GM21619 (cell line): ENCODE results near the gene KIF21A.
"Not testable (repeated sequence)": the region's sequence is repeated elsewhere in the genome, so short reads cannot be mapped to it uniquely, and the experiment has no call there.

Source experiments
- ATAC-seq: cut with Tn5 transposase; IDR thresholded peaks from one replicate; pipeline ENCODE4 v1.9.1; 2021; ENCODE audit not compliant: unreplicated experiment

KIF21A gene

GRCh38 chr12:39351153-39351552 lies 91.8 kb downstream of the KIF21A start:
- no peak for ATAC-seq

DNA sequence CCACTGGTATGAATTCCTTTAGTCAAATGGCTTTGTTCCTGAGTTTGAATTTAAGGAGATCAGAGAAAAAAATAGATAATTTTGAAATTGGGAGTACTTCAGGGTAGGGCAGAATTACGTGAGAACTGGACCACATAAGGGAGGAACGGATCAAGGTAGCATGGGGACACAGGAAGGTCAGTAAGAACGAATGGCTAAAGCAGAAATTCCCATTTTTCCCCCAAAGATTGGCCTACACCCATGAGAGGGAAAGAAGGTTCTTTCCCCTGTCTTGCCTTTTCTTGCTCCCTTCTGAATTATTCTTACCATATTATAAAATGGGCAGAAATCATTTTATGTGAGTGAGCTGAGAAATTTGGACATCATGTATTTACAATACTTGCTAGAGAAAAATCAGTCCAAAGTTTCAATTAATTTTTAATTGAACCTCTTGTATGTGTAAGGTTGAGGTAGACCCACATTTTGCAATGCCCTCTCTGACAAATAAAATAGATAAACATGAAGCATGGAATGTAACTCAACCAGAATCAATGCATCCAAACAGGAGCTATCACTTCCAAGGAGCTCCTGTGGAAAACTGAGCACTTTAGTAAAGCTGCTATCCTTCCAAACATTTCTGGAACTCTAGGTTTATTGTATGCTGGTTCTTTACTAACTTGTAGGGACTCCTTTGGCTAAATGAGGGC lies 93.8 kb downstream of the KIF21A start:
- no peak for ATAC-seq

GRCh38 chr12:39348523-39348922 lies 94.4 kb downstream of the KIF21A start:
- ATAC-seq = no peak

- no peak for ATAC-seq
Observed at GRCh38 chr12:39344926-39345325, 98.0 kb downstream of the KIF21A start.

- ATAC-seq = no peak
Observed at GRCh38 chr12:39343665-39344064, 99.3 kb downstream of the KIF21A start.

DNA sequence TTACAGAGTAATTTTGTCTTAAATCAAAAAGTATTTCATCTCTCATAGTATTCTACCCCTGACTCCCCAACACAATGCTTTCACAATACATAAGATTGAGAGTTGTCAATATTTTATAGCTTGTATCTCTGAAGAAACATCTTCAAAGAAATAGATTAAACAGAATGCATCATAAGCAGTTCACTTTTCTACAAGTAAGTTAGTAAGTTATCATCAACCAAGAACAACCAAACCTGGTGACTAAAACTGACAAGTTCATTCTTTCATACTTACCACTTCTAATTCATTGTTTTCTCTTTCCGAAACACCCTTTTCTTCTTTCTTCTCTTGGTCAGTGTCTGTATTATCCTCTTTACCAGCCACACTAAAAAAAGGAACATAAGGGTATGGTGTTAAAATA lies 101.2 kb downstream of the KIF21A start:
- ATAC-seq = no peak

DNA sequence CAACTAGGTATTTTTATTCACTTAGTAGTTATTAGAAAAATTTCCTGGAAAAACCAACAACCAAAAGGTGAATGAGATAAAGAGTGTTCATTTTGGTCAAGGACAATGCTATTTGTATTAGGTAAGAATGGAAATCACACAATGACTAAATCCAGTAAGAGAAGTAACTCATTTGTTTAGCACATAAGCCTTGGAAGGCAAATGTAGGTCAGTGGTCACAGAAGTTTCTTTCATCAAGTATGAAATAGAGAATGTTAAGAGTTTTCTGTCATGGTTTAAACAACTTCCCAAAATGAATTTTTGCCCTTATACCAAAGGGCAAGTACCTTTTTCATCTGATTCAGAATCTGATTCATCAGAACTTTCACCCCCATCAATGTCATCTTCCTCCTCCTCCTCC lies 101.7 kb downstream of the KIF21A start:
- ATAC-seq = peak; percentile 85

- no peak for ATAC-seq
Observed at GRCh38 chr12:39332661-39333175, 110.2 kb downstream of the KIF21A start.

GRCh38 chr12:39331539-39332261 lies 111.2 kb downstream of the KIF21A start:
- ATAC-seq = no peak

DNA sequence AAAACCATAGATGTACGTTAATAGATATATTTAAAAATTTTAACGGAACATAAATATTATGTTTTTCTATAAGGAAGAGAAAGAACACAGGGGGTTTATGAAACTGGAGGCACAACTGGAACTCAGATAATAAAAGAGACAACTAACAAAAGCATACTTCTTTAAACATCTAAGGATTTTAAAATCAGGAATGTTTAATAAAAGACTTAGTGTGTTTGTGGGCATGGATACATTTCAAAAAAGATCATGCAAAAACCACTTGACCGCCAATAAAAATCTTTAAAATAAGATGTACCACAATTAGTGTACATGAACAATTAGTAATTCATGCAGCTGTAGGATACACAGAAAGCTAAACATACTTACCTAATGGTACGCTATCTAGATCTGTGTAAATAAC lies 113.0 kb downstream of the KIF21A start:
- ATAC-seq = no peak

DNA sequence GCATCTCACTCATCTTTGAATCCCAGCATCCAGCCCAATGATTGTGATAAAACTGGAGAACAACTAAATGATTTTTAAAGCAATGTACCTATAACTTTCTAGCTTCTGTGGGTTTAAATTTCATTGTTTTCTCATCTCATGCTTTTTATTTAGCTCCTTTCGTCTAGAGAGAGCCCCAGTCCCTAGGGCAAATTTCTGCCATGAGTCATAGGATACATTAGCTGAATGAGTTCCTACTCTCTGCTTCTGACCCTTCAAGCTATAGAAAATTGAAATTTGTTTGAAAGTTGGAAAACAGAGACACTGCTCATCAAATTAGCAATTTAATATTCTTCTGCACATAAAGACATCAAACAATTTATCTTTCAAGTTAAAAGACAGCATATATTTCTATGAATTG lies 113.9 kb downstream of the KIF21A start:
- ATAC-seq = no peak

DNA sequence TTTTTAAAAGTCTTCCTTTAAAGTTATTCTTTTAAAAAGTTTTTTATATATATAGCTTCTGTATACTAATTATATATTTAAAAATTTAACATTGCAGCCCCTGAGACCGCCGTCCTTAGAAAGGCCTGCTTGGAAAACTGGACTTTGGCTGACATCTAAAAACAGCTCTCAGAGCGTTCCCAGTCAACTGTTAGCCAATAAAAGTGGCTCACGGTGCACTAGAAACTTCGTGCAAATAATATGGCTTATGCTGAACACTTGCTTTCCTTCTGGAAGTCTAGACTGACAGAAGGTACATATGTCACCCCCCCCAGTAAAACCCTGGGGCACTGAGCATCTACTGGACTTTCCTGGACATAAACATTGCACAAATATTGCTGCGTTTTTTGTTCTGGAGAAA lies 115.0 kb downstream of the KIF21A start:
- no peak for ATAC-seq

DNA sequence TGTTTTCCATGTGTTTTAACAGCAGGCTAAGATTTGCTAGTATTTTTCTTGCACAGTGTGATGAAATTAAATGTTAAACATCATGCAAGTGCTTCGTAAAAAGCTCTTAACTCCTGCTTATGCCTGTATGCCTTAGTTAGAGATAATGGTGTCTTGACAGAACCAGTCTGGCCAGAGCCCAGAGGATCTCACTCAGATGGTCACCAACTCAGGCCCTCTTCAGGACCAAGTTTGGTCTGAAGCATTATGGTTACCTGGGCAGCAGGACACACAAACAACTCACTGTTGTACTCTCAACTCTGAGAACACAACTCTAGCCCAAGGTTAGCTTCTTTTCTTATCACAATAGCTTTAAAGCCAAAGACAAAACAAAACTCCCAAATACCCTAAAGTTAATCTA lies 115.4 kb downstream of the KIF21A start:
- ATAC-seq = no peak

DNA sequence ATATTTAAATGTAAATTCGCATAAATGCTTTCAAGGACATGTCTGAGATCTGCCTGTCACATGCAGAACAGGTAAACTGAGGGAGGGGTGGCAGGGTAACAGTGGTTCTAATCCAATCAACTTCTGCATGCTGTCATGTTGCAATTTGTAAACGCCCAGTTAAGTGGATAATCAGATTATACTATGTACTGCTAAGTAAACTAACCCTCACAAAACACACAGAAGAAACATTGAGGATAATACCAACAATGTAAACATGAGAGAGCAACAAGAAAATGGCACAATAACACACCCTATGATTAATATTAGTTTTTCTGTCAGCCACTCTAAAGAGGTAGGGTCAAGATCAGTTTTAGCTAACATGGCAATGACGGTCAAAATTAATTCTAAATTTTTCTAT lies 123.7 kb downstream of the KIF21A start:
- ATAC-seq = no peak

DNA sequence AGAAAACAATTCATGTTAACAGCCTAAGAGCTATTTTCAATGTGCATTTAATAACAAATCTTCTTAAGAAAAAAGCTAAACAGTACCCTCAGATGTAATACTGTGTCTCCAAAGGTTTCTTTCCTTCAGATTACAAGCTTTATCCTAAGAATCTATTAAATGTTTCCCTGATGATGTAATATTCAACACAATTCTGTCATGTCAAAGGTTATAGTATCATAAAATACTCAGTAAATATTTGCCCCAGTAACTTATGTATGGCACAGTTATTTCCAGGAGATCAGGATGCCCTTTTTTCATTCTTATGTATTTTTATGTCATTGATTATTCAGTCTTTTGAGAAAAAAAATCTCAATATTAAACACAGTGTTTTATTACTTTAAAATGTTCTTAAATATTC lies 128.4 kb downstream of the KIF21A start:
- ATAC-seq = no peak

DNA sequence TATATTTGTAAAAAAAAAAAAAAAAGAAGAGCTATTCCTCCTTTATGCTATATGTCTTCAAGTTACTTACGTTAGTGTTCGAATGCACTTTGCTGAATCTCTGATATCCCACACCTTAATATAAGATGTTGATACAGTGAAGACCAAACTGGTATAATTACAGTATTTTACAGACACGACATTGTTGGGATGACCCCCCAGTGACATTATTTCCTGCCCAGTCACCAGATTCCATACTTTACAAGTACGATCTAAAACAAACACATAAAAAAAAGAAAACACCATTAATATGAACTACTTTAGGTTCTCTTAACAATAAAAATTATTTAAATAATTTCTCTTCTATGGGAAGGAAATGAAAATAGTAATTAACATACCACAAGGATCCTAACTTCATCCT lies 133.4 kb downstream of the KIF21A start:
- ATAC-seq = no peak

DNA sequence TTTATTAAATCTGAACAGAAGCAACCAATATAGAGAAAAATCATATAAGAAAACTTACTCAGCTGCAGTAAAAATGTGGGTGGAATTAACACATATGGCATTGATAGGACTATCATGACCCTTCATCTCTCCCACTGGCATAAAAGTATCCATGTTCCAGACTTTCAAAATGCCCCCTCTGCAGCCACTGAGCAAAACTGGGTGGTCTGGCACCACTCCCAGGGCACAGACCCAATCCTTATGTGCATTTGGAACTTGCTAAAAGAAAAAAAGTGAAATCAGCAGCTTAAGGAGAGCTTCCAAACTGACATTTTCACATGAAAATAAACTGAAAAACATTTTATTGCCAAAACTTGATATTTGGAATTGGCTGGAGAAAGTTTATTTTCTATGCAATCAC lies 141.5 kb downstream of the KIF21A start:
- ATAC-seq = no peak

GRCh38 chr12:39300799-39301198 lies 142.1 kb downstream of the KIF21A start:
- no peak for ATAC-seq

GRCh38 chr12:39297891-39298290 lies 145.0 kb downstream of the KIF21A start:
- ATAC-seq = no peak

GRCh38 chr12:39296496-39296895 lies 146.4 kb downstream of the KIF21A start:
- no peak for ATAC-seq

GRCh38 chr12:39295593-39295992 lies 147.3 kb downstream of the KIF21A start:
- ATAC-seq = not testable (repeated sequence)

- no peak for ATAC-seq
Observed at GRCh38 chr12:39294715-39295114, 148.2 kb downstream of the KIF21A start.
